LNCaP clone FGC (cell line): ENCODE results near the gene SUSD6.

ENCODE experiments used
- DNase-seq: peaks from one replicate; pipeline ENCODE4 v3.0.0-alpha.2; 2011; ENCODE audit warnings: low read depth
- H3K4me3 ChIP-seq: 2 replicates; pipeline ENCODE4 v1.5.1; 2011; ENCODE audit warnings: mild to moderate bottlenecking, low read depth, low read length, control low read depth
- TF ChIP-seq, protein P1 (sequence below): IDR thresholded peaks from 2 replicates; pipeline ENCODE4 v1.5.1; 2012; ENCODE audit warnings: mild to moderate bottlenecking; ENCODE audit not compliant: control insufficient read depth, insufficient read depth; ENCODE audit errors: extremely low read depth

SUSD6 gene

DNA sequence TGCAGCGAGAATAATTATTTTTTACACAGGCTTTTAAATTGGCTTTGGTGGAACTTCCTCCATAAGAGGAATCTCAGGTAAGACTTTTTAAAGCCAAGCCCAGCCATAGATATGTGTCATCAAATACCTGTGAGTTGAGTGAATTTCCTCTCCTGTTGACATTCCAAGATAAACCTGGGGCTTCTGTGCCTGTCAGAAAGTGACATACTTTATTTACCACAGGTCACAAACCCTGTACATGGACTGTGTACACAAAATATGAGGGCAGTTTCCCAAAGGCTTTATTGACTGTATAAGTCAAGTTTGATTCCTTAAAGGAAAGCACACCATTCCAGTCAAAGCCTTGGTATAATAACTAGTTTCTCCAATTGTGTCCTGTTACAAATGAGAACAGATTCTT is 129.7 kb downstream of the SUSD6 start:
- DNase-seq = peak; percentile 58
- H3K4me3 ChIP-seq = no peak overlapping the region
- TF ChIP-seq, protein P1, sequence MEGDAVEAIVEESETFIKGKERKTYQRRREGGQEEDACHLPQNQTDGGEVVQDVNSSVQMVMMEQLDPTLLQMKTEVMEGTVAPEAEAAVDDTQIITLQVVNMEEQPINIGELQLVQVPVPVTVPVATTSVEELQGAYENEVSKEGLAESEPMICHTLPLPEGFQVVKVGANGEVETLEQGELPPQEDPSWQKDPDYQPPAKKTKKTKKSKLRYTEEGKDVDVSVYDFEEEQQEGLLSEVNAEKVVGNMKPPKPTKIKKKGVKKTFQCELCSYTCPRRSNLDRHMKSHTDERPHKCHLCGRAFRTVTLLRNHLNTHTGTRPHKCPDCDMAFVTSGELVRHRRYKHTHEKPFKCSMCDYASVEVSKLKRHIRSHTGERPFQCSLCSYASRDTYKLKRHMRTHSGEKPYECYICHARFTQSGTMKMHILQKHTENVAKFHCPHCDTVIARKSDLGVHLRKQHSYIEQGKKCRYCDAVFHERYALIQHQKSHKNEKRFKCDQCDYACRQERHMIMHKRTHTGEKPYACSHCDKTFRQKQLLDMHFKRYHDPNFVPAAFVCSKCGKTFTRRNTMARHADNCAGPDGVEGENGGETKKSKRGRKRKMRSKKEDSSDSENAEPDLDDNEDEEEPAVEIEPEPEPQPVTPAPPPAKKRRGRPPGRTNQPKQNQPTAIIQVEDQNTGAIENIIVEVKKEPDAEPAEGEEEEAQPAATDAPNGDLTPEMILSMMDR = no peak

- no peak overlapping the region for H3K4me3 ChIP-seq
- DNase-seq = no peak
- TF ChIP-seq, protein P1 = no peak
These were observed 138.6 kb downstream of the SUSD6 start for GRCh38 chr14:69749956-69750355.

DNA sequence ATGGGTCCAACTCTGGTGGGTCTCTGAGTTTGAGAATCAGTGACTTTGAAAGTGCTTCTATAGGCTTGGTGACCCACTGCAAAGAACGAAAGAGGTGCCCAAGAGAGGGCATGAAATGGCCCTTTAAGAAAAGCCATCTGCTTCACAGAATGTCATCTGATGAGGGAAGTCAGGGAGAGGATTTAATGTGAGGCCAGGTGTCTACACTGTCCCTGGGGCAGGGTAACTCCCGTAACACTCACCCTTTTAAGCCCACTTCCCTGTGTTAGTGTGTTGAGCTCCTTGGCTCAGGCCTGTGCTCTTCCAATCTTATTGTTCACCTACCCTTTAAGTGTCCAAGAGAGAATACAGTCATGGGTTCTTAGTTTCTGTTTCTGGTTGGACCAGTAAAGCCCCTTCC is 139.1 kb downstream of the SUSD6 start:
- H3K4me3 ChIP-seq = no peak overlapping the region
- DNase-seq = no peak
- TF ChIP-seq, protein P1 = no peak

DNA sequence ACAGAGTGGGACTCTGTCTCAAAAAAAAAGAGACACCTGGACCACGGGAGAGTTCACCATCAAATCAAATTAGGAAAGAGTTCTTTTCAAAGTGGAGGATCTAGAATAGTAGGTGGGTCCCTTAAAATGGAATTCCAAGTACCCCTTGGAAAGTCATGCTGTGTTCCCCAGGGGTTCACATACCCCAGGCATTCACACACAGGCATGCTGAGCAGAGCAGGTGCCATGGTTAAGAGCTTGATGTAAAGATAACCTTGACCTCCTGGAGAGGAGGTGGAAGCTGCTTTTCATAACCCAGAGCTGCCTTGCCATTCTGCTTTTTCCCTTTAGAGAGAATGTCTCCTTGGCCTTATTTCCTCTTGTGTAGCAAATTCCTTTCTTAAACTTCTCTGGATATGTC is 141.4 kb downstream of the SUSD6 start:
- no peak overlapping the region for H3K4me3 ChIP-seq
- TF ChIP-seq, protein P1 = no peak
- DNase-seq = no peak

GRCh38 chr14:69753860-69754259 is 142.5 kb downstream of the SUSD6 start:
- TF ChIP-seq, protein P1 = no peak
- DNase-seq = no peak

DNA sequence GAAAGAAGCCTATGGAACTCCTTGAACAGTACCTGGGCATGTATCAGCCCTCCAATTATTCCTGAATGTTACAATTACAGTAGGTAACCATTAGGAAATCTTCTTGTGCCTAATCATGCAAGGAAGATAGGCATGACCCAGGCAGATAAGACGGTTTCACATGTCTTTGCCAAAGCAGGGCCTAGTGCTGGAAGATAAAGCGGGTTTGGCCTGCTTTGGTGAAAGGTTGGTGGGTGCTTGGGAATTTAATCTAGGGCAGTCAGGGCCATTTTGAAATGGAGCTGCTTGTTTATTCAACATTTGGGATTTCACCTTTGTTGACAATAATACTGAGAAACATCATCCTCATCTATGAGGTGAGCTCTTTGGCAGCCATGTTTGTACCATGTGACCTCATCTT is 143.1 kb downstream of the SUSD6 start:
- no peak for DNase-seq
- TF ChIP-seq, protein P1 = no peak
- H3K4me3 ChIP-seq = no peak overlapping the region

More at GRCh38 chr14:69753860-69754259, 142.5 kb downstream of the SUSD6 start:
- H3K4me3 ChIP-seq = no peak overlapping the region

DNA sequence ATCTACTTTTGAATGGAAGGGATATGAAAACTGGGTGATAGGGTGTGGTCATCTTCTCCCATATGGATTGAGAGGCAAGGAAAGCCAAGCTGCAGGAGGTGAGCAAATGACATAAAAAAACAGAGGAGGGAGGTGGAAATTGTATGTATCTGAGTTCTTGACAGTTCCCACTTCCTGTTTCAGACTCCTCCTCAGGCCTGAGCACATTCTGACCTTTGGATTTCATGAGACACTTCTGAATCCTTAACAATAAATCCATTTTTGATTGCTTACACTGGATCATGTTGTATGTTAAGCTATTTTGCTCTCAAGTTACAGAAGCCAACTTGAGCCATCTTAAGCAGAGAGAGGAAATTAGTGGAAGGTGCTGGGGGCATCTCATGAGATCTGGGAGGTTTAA is 143.9 kb downstream of the SUSD6 start:
- TF ChIP-seq, protein P1 = no peak
- DNase-seq = no peak
- no peak overlapping the region for H3K4me3 ChIP-seq
